Liver (tissue), 9 donors: Measurements from ENCODE around the gene PCYT1A. TPM values are rescaled to one million over a fixed set of nuclear protein-coding genes. Genes with fewer than 3 reads are reported as not detected.

Source experiments
- DNase-seq: peaks from one replicate; pipeline ENCODE4 v3.0.0-alpha.2; 2017; ENCODE audit warnings: low spot score
- H3K27ac ChIP-seq, 2 donors: one replicate each; pipeline ENCODE4 v1.7.0; 2013; ENCODE audit warnings: inconsistent platforms in 2 of 2, low read length in 2 of 2, control low read depth in 1 of 2, low read depth in 1 of 2, mild to moderate bottlenecking in 1 of 2
- H3K27me3 ChIP-seq, 4 donors: one replicate each; pipeline versions ENCODE4 v1.6.1 to v1.7.0; 2013; ENCODE audit warnings: low read length in 3 of 4, inconsistent platforms in 1 of 4, mild to moderate bottlenecking in 1 of 4, moderate library complexity in 1 of 4; ENCODE audit not compliant: control insufficient read depth in 4 of 4, insufficient read depth in 4 of 4
- H3K36me3 ChIP-seq, 4 donors: one replicate each; pipeline versions ENCODE4 v1.6.1 to v1.7.0; 2013; ENCODE audit warnings: low read length in 3 of 4, mild to moderate bottlenecking in 3 of 4, low read depth in 1 of 4, moderate library complexity in 1 of 4; ENCODE audit not compliant: control insufficient read depth in 4 of 4, insufficient read depth in 3 of 4
- H3K4me1 ChIP-seq, 4 donors: one replicate each; pipeline versions ENCODE4 v1.6.1 to v1.7.0; 2013; ENCODE audit warnings: low read length in 3 of 4, mild to moderate bottlenecking in 3 of 4, moderate library complexity in 1 of 4; ENCODE audit not compliant: control insufficient read depth in 4 of 4, insufficient read depth in 4 of 4
- H3K4me3 ChIP-seq, 3 donors: one replicate each; pipeline versions ENCODE4 v1.6.1 to v1.7.0; 2013; ENCODE audit warnings: low read length in 3 of 3, control low read depth in 1 of 3, low read depth in 1 of 3, mild to moderate bottlenecking in 1 of 3
- H3K9ac ChIP-seq, 2 donors: one replicate each; pipeline ENCODE4 v1.7.0; 2013; ENCODE audit warnings: low read length in 2 of 2, mild to moderate bottlenecking in 2 of 2, moderate library complexity in 2 of 2, control low read depth in 1 of 2, low read depth in 1 of 2
- H3K9me3 ChIP-seq, 4 donors: one replicate each; pipeline versions ENCODE4 v1.6.1 to v1.7.0; 2013; ENCODE audit warnings: low read length in 3 of 4; ENCODE audit not compliant: control insufficient read depth in 4 of 4
- EGR1 ChIP-seq, 2 donors: IDR thresholded peaks; 2 replicates each; pipeline ENCODE4 v1.6.1; 2016 to 2018; ENCODE audit warnings: antibody characterized with exemption in 2 of 2, low read depth in 2 of 2
- FOXA1 ChIP-seq: IDR thresholded peaks from 2 replicates; pipeline ENCODE4 v1.6.1; 2016; ENCODE audit warnings: antibody characterized with exemption
- FOXA2 ChIP-seq: IDR thresholded peaks from 2 replicates; pipeline ENCODE4 v1.6.1; 2016; ENCODE audit warnings: antibody characterized with exemption
- GABPA ChIP-seq, 2 donors: IDR thresholded peaks in 1 of 2; conservative IDR thresholded peaks in 1 of 2; 2 replicates each; pipeline ENCODE4 v1.6.1; 2016; ENCODE audit warnings: antibody characterized with exemption in 2 of 2, mild to moderate bottlenecking in 1 of 2, moderate library complexity in 1 of 2
- HNF4A ChIP-seq, 2 donors: conservative IDR thresholded peaks; 2 replicates each; pipeline ENCODE4 v1.6.1; 2016; ENCODE audit warnings: antibody characterized with exemption in 2 of 2, mild to moderate bottlenecking in 2 of 2
- HNF4G ChIP-seq: IDR thresholded peaks from 2 replicates; pipeline ENCODE4 v1.6.1; 2016; ENCODE audit warnings: antibody characterized with exemption
- JUND ChIP-seq, 2 donors: IDR thresholded peaks; 2 replicates each; pipeline ENCODE4 v1.6.1; 2016; ENCODE audit warnings: antibody characterized with exemption in 2 of 2
- NR2F2 ChIP-seq: IDR thresholded peaks from 2 replicates; pipeline ENCODE4 v1.6.1; 2016; ENCODE audit warnings: antibody characterized with exemption
- RAD21 ChIP-seq, 2 donors: IDR thresholded peaks; 2 replicates each; pipeline ENCODE4 v1.6.1; 2016; ENCODE audit warnings: antibody characterized with exemption in 2 of 2, mild to moderate bottlenecking in 2 of 2
- RXRA ChIP-seq, 2 donors: IDR thresholded peaks; 2 replicates each; pipeline ENCODE4 v1.6.1; 2017 to 2018; ENCODE audit warnings: antibody characterized with exemption in 2 of 2, mild to moderate bottlenecking in 1 of 2
- SP1 ChIP-seq: IDR thresholded peaks from 2 replicates; pipeline ENCODE4 v1.6.1; 2018; ENCODE audit warnings: antibody characterized with exemption, mild to moderate bottlenecking
- TAF1 ChIP-seq: conservative IDR thresholded peaks from 2 replicates; pipeline ENCODE4 v1.6.1; 2016; ENCODE audit warnings: antibody characterized with exemption, mild to moderate bottlenecking
- YY1 ChIP-seq: IDR thresholded peaks from 2 replicates; pipeline ENCODE4 v1.6.1; 2016; ENCODE audit warnings: antibody characterized with exemption, mild to moderate bottlenecking
- ZBTB33 ChIP-seq: IDR thresholded peaks from 2 replicates; pipeline ENCODE4 v1.6.1; 2016; ENCODE audit warnings: antibody characterized with exemption
- WGBS: extraction: QIAGEN DNeasy Blood & Tissue Kit; methylation state at CpG from one replicate; pipeline ENCODE4 v1.1.7; 2013; 5-methylcytosine and 5-hydroxymethylcytosine counted together
- polyA plus RNA-seq, 2 donors: library from polyadenylated mRNA; stranded (reverse) in 1 of 2; unstranded in 1 of 2; fragments of 200-250 nt in 1 of 2; fragments of >200 nt in 1 of 2; fragmentation: Nextera tagmentation in 1 of 2; extraction: Ambion mirVana in 1 of 2; gene quantifications; one replicate each; pipeline versions ENCODE4 v1.2.1 to v1.2.3, GENCODE V29; 2013 to 2015
- total RNA-seq, 2 donors: library from RNA; depleted of rRNA; stranded (reverse); fragments of >200 nt; gene quantifications; one replicate each; pipeline ENCODE4 v1.2.3, GENCODE V29; 2014
- TF ChIP-seq, protein P1 (sequence below): IDR thresholded peaks from 2 replicates; pipeline ENCODE4 v1.6.1; 2016; ENCODE audit warnings: antibody characterized with exemption
- TF ChIP-seq, protein P2 (sequence below): fragments of 150-350 bp; IDR thresholded peaks from 2 replicates; pipeline ENCODE4 v1.5.1; 2017; ENCODE audit warnings: improper control_type of control experiment, low read depth, low read length; ENCODE audit not compliant: missing input control
- TF ChIP-seq, protein P3 (sequence below): IDR thresholded peaks from 2 replicates; pipeline ENCODE4 v1.6.1; 2016; ENCODE audit warnings: antibody characterized with exemption
- TF ChIP-seq, protein P4 (sequence below): IDR thresholded peaks from 2 replicates; pipeline ENCODE4 v1.6.1; 2016; ENCODE audit warnings: antibody characterized with exemption, mild to moderate bottlenecking
- donor health status: healthy.
- donor health status: healthy.
- donor health status: healthy.
- donor health status: healthy.
- donor health status: healthy.

PCYT1A gene
- total and polyA plus RNA-seq, 4 donors: 12.5 to 56.8 (median 24.3) TPM

DNA sequence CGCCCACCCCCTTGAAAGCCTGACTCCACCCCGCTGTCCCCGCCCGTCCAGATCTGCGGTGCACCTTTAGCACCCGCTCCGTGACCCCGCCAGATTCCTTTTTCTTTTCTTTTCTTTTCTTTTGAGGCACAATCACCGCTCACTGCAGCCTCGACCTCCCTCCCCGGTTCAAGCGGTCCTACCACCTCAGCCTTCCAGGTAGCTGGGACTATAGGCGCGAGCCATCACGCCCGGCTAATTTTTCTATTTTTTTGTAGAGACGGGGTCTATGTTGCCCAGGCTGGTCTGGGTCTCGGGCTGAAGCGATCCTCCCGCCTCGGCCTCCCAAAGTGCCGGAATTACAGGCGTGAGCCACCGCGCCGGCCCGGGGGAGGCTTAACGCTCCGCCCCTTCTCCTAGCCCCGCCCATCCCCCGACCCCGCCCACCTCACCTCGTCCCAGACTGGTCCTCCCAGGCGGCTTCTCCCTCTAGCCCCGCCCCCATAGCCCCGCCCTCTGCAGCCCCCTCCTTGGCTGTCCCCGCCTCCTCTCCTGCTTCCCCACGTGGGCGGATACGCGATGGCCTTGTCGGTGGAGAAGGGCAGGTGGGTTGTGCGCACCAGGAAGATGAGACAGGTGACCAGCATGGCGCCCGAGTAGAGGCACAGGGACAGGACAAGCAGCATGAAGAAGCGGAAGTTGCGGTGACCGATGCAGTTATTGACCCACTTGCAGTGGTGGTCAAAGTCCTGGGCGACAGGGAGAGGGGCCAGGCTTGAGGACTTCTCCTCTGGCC is 79.5 kb downstream of the PCYT1A start:
- Histone ChIP-seq H3K27ac (peak overlapping the region in 1 of 2 donors; percentile 56), H3K36me3 (no peaks in the 10 kb centered on the region), H3K27me3 (no peaks in the 10 kb centered on the region), H3K9me3 (no peaks in the 10 kb centered on the region), H3K4me1 (peaks cover 3 to 10% (median 4%) of the 10 kb centered on the region in 4 donors), H3K9ac (no peak overlapping the region), H3K4me3 (peak overlapping the region in 2 of 3 donors; percentile 46 to 59)
- WGBS: 20% methylated on average over 49 of the region's 49 CpGs
- TF ChIP-seq SP1 (peak; percentile 67), HNF4G (no peak), ZBTB33 (no peak), YY1 (no peak), JUND (IDR thresholded peaks at IDR 0.05) (no peak), RXRA (IDR thresholded peaks at IDR 0.05) (peak in 1 of 2 donors; percentile 32), EGR1 (IDR thresholded peaks at IDR 0.05; ENCODE audit: low read depth in 2 of 2) (no peak), FOXA1 (no peak), FOXA2 (no peak), TAF1 (no peak), HNF4A (conservative IDR thresholded peaks at IDR 0.05) (peak in 1 of 2 donors; percentile 73), RAD21 (IDR thresholded peaks at IDR 0.05) (no peak), NR2F2 (no peak), GABPA (IDR thresholded peaks at IDR 0.05 in 1 of 2, conservative IDR thresholded peaks at IDR 0.05 in 1 of 2) (no peak)
- TF ChIP-seq, protein P1, sequence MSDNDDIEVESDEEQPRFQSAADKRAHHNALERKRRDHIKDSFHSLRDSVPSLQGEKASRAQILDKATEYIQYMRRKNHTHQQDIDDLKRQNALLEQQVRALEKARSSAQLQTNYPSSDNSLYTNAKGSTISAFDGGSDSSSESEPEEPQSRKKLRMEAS: no peak
- TF ChIP-seq, protein P2, sequence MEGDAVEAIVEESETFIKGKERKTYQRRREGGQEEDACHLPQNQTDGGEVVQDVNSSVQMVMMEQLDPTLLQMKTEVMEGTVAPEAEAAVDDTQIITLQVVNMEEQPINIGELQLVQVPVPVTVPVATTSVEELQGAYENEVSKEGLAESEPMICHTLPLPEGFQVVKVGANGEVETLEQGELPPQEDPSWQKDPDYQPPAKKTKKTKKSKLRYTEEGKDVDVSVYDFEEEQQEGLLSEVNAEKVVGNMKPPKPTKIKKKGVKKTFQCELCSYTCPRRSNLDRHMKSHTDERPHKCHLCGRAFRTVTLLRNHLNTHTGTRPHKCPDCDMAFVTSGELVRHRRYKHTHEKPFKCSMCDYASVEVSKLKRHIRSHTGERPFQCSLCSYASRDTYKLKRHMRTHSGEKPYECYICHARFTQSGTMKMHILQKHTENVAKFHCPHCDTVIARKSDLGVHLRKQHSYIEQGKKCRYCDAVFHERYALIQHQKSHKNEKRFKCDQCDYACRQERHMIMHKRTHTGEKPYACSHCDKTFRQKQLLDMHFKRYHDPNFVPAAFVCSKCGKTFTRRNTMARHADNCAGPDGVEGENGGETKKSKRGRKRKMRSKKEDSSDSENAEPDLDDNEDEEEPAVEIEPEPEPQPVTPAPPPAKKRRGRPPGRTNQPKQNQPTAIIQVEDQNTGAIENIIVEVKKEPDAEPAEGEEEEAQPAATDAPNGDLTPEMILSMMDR: no peak
- TF ChIP-seq, protein P3, sequence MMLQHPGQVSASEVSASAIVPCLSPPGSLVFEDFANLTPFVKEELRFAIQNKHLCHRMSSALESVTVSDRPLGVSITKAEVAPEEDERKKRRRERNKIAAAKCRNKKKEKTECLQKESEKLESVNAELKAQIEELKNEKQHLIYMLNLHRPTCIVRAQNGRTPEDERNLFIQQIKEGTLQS: no peak
- TF ChIP-seq, protein P4, sequence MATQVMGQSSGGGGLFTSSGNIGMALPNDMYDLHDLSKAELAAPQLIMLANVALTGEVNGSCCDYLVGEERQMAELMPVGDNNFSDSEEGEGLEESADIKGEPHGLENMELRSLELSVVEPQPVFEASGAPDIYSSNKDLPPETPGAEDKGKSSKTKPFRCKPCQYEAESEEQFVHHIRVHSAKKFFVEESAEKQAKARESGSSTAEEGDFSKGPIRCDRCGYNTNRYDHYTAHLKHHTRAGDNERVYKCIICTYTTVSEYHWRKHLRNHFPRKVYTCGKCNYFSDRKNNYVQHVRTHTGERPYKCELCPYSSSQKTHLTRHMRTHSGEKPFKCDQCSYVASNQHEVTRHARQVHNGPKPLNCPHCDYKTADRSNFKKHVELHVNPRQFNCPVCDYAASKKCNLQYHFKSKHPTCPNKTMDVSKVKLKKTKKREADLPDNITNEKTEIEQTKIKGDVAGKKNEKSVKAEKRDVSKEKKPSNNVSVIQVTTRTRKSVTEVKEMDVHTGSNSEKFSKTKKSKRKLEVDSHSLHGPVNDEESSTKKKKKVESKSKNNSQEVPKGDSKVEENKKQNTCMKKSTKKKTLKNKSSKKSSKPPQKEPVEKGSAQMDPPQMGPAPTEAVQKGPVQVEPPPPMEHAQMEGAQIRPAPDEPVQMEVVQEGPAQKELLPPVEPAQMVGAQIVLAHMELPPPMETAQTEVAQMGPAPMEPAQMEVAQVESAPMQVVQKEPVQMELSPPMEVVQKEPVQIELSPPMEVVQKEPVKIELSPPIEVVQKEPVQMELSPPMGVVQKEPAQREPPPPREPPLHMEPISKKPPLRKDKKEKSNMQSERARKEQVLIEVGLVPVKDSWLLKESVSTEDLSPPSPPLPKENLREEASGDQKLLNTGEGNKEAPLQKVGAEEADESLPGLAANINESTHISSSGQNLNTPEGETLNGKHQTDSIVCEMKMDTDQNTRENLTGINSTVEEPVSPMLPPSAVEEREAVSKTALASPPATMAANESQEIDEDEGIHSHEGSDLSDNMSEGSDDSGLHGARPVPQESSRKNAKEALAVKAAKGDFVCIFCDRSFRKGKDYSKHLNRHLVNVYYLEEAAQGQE: no peak
- DNase-seq: peak; percentile 86
